ENCODE data around the gene ZBTB33.
A peak's percentile ranks its signal among the peaks of the same experiment; 100 is the strongest.

Gene ZBTB33

GRCh38 chrX:120262859-120263708 lies 12.5 kb downstream of the ZBTB33 start:
- DNase-seq (ENCODE audit: low spot score) = no peak

DNA sequence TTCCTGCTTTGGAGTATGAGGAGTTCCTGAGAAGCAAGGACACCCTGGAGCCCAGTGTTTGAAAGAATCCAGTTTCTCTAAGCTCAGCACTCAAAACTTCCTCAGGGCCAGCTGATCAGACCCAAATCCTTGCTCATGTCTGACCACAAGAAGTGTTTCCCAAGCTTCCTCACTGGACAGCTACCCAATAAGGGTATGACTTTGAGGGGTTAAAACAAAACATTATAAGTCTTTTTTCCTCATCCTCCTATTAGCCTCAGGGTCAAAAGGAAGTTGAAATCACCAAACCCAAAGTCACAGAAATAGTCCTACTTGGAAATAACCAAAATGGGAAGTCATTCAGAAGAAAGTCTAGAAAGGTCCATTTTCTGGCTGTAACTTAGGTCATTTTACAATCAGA lies 13.7 kb downstream of the ZBTB33 start:
- DNase-seq (ENCODE audit: low spot score) = no peak

- peak; percentile 32 for DNase-seq (ENCODE audit: low spot score)
Measured at GRCh38 chrX:120269373-120270035, 18.9 kb downstream of the ZBTB33 start.

GRCh38 chrX:120270567-120270966 lies 20.0 kb downstream of the ZBTB33 start:
- DNase-seq (ENCODE audit: low spot score) = no peak

DNA sequence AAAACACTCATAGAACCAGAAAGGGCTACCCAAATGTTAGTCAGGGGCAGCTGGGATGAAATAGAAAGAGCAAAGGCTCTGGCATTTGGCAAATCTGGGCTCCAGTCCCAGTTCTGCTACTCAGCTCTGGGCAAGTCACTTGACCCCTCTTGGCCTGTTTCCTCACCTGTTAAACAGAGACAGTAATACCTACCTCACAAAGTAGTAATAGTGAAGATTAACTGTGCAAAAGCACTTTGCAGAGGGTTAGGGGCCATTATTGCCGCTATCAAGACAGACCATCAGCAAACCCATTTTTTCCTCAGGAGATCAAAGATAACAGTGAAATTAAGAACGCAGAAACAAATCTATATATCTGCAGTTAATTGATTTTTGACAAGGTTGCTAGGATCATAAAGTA lies 20.6 kb downstream of the ZBTB33 start:
- DNase-seq (ENCODE audit: low spot score) = no peak

DNA sequence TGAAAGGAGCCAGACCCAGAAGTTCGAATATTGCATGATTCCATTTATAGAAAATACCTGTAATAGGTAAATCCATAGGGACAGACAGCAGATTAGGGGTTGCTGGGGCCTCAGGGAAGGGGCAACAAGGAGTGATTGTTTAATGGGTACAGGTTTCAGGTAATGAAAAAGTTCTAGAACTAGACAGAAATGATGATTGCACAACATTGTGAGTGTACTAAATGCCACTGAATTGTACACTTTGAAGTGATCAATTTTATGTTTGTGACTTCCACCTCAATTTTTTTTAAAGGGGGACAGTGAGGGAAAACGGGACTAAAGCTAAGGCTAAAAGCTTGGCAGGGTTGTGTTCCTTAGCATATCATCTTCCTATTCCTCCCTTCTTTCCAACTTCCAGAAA lies 23.5 kb downstream of the ZBTB33 start:
- DNase-seq (ENCODE audit: low spot score) = no peak

DNA sequence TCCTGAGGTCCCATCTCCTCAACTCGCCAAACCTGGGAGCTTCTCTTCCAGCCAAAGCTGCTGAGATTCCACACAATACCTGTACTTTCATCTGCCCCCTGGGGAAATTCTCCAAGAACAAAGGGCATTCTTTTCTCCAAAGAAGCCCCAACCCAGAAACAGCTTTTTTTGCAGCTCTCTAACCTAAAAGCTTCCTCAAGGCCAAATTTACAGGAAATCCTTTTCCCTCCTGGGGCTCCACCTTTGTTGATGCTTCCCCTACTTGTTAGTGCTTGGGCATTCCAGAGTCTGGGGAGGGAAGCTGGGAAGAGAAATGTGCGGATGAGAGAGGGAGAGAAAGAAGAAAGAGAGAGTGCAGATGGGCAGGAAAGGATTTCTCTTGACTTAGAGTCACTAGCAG lies 24.3 kb downstream of the ZBTB33 start:
- DNase-seq (ENCODE audit: low spot score) = no peak

GRCh38 chrX:120281021-120281624 lies 30.5 kb downstream of the ZBTB33 start:
- DNase-seq (ENCODE audit: low spot score) = no peak

GRCh38 chrX:120281761-120282160 lies 31.1 kb downstream of the ZBTB33 start:
- no peak for DNase-seq (ENCODE audit: low spot score)

GRCh38 chrX:120282697-120283096 lies 32.1 kb downstream of the ZBTB33 start:
- DNase-seq (ENCODE audit: low spot score) = no peak

DNA sequence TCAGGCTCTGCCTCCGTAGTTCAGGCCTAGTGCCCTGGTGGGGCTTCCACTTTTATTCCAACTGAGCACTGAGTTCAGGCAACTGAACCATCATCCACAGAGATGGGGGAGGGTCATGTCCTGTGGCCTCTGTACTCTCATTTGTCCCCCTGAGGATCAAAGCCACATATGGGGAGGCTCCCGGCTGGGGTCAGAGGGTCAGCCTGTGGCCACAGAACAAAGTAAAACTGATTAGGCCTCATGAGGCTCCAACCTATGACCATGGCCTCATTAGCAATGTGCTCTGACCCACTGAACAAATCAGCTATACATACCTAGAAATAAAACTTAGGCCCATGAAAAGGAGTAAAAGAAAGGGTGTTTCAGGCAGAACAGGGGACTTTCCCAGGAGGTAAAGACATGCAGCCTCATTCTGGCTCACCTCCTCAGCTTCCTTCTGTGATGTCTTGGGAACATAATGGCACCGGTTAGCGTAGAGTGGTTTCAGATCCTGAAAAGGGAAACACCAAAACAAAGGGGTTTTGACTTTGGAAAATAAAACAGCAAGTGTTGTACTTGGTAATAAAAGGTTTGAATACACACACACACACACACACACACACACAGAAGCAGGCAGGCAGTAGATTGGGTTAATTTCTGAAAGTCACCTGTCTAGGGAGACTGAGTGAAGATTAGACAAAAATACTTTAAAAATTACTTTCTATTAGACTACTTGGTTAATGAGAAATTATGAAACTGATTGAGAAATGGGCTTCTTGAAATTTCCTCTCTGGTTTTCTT lies 36.3 kb downstream of the ZBTB33 start:
- no peak for DNase-seq (ENCODE audit: low spot score)

- DNase-seq (ENCODE audit: low spot score) = no peak
Measured at GRCh38 chrX:120287513-120288112, 37.0 kb downstream of the ZBTB33 start.

GRCh38 chrX:120290107-120290506 lies 39.5 kb downstream of the ZBTB33 start:
- no peak for DNase-seq (ENCODE audit: low spot score)

DNA sequence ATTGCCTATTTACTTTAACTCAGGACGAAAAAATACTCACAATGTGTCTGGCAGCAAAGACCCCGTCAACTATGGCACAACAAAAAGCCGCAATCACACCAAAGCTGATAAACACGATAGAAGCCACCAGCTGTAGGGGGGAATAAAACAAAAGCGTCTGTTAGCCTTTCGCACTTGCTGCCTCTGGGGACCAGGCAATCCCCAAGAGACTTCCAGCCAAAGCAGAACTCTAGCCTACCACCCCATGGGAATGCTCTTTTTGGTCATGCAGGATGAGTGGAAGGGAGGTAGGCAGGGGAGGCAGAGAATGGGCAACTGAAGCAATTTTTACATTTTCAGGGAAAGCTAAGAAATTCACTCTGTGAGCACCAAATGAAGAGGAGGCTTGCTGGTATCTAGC lies 40.6 kb downstream of the ZBTB33 start:
- no peak for DNase-seq (ENCODE audit: low spot score)

DNA sequence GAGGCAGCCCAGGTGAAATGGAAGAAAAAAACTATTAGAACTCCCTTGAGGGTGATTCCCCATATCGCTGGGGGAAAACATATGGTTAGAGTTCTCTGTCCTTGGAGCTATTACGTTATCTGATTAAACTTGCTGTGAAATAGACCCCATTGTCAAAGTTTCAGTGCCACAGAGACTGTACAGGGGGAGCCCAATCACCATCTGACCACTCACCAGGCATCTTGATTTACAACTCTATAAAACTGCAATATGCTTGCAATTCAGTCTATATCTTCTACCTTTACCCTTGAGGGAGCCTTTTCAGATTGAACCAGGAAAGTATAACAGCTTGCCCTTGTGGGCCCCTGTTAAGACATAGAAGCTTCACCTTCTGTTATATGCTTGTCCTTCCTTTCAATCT lies 42.4 kb downstream of the ZBTB33 start:
- DNase-seq (ENCODE audit: low spot score) = no peak

- DNase-seq (ENCODE audit: low spot score) = no peak
Measured at GRCh38 chrX:120294651-120295050, 44.0 kb downstream of the ZBTB33 start.

GRCh38 chrX:120297923-120298322 lies 47.3 kb downstream of the ZBTB33 start:
- DNase-seq (ENCODE audit: low spot score) = no peak

GRCh38 chrX:120299928-120300327 lies 49.3 kb downstream of the ZBTB33 start:
- no peak for DNase-seq (ENCODE audit: low spot score)

GRCh38 chrX:120301497-120301896 lies 50.9 kb downstream of the ZBTB33 start:
- no peak for DNase-seq (ENCODE audit: low spot score)

- no peak for DNase-seq (ENCODE audit: low spot score)
Measured at GRCh38 chrX:120301960-120302359, 51.3 kb downstream of the ZBTB33 start.

DNA sequence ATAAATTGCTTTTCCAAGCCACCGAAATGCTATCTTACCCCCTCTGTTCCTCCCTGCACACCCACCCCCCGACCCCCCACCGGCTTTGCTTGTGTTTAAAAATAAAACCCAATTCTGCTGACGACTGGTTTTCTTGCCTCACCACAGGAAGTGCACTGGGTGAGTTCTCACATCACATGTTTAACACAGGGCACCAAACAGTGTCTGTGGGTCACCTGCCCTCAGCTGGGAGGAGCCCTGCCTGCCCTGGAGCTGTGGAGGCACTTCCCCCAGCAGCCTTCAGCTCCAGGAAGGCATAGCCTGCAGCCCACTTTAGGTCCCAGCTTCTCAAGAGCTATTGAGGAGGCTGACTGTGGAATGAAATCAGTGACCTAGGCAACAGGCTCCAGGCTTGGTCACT lies 51.8 kb downstream of the ZBTB33 start:
- DNase-seq (ENCODE audit: low spot score) = peak; percentile 56

DNA sequence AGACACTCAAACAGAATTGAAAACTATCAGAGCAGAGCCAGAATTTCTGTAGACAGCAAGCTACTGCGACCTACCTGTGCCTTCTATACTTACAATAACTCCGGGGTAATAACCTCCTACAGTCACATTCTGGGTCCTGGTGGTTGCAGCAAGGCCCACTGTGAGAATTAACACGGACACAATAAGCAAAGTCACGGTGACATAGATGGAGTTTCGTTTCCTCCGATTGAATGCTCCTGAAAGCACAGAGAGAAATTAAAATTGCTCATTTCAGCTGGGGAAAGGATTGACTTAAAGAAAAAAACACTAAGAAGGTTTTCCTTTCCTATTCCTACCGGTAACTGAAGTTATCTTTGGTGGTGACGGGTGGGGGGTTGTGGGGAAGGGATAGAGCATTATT lies 53.6 kb downstream of the ZBTB33 start:
- no peak for DNase-seq (ENCODE audit: low spot score)
